ENCODE data around the gene SHC2.

DNA sequence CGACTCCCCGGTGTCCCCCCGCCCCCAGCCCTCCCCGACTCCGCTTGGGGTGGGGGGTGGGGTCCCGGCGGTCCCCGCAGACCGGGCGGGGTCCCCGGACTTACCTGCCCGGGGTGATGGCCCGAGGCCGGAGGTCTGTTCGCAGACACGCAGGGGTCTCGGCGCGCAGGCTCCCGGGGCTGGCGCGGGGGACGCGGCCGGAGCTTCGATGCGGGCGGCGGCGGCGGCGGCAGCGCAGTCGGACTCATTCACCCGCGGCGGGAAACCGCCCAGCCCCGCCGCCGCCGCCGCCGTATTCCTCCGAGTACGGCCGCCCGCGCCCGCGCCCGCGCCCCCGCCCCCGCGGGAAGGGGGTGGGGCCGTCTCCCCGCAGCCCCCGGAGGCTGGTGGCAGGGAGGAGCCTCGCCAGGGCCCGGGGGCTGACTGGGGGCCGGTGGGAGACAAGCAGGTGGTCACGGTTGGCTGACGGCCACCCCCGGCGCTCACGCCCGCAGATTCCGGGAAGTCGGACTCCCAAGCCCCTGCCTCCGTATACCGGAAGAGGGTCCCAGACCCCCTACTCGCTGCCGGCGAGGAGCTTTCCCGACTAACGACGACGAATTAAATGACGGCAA, 51.8 kb downstream of the SHC2 start, which contains the start of gene C2CD4C:
- no peak for TF ChIP-seq POLR2AphosphoS5 (IDR thresholded peaks at IDR 0.05; ENCODE audit: low read depth, low read length)
- TF ChIP-seq POLR2A (IDR thresholded peaks at IDR 0.05; ENCODE audit: low read depth, low read length), result no peak

Data from GM12891 (cell line).